Heart left ventricle (tissue), 13 donors: ENCODE data around the gene SORCS2.

ENCODE experiments used
- POLR2A ChIP-seq, 2 donors: fragments of 450-650 bp; IDR thresholded peaks; one replicate each; pipeline ENCODE4 v1.6.1; 2017; ENCODE audit warnings: antibody characterized with exemption in 2 of 2, mild to moderate bottlenecking in 2 of 2, moderate library complexity in 2 of 2
- TF ChIP-seq, protein P1 (sequence below), 12 donors: fragments of 200-600 bp; sonication (generic) in 4 of 12; IDR thresholded peaks; one replicate each; pipeline versions ENCODE4 v1.5.0 to v1.8.0; 2018 to 2022; ENCODE audit warnings: antibody characterized with exemption in 12 of 12, mild to moderate bottlenecking in 5 of 12
- donor health status: ischemic (EF 13 %, LVEDD 7.1; RV severe dilation, severe dysfunction).
- donor health status: DM: no; HTN: yes; CAD: no.
- donor health status: DM: no; HTN: no; CAD: no.
- donor health status: ischemic (EF 25% LVEDD 6.9; RV normal size, moderate dysfunction).
- donor health status: ischemic (EF 25% LVEDD 5.7; RV mildly dilated, moderate dysfunction).
- donor health status: ischemic (EF 35%, LVEDD 5.7; RV mildly dilated, moderate dysfunction).
- donor health status: nonischemic (EF 11% LVEDD 7.7; RV severe dilation, severe dysfunction).
- donor health status: DM: yes; HTN: yes; CAD: no.
- donor health status: PGD.
- donor health status: ischemic (EF 29% LVEDD 5.4; RV normal size, mild dysfunction).
- donor health status: nonischemic (EF 23%, LVEDD 6.1; RV moderate dilation, normal function).

DNA sequence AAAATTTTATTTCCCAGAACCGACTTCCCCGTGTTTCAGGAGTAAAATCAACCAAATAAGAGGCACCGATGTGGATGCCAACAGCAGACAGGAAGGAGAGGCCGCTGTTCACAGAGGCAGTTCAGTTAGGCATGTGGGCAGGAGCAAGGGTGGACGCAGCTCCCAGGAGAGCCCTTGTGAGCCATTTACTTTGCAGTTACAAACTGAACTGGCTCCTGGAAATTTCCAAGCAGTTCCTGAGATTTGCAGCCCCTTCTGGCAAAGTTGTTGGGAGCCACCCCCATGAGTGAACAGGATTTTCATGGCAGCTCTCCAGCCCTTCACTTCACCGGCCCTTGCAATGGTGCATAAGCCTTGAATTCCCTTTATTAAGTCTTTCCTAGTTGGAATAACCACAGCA, 558.2 kb downstream of the SORCS2 start:
- TF ChIP-seq, protein P1, sequence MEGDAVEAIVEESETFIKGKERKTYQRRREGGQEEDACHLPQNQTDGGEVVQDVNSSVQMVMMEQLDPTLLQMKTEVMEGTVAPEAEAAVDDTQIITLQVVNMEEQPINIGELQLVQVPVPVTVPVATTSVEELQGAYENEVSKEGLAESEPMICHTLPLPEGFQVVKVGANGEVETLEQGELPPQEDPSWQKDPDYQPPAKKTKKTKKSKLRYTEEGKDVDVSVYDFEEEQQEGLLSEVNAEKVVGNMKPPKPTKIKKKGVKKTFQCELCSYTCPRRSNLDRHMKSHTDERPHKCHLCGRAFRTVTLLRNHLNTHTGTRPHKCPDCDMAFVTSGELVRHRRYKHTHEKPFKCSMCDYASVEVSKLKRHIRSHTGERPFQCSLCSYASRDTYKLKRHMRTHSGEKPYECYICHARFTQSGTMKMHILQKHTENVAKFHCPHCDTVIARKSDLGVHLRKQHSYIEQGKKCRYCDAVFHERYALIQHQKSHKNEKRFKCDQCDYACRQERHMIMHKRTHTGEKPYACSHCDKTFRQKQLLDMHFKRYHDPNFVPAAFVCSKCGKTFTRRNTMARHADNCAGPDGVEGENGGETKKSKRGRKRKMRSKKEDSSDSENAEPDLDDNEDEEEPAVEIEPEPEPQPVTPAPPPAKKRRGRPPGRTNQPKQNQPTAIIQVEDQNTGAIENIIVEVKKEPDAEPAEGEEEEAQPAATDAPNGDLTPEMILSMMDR (IDR thresholded peaks at IDR 0.05) = no peak
- TF ChIP-seq POLR2A (IDR thresholded peaks at IDR 0.05) = no peak
